NT2/D1 (cell line): ENCODE measurements around the gene TRIM59.

Source experiments
- YY1 ChIP-seq: IDR thresholded peaks from 2 replicates; pipeline ENCODE4 v1.6.1; 2011; ENCODE audit not compliant: insufficient read length, insufficient read depth
- ZNF274 ChIP-seq: IDR thresholded peaks from 2 replicates; pipeline ENCODE4 v1.6.1; 2011; ENCODE audit warnings: mild to moderate bottlenecking, low read depth, low read length

DNA sequence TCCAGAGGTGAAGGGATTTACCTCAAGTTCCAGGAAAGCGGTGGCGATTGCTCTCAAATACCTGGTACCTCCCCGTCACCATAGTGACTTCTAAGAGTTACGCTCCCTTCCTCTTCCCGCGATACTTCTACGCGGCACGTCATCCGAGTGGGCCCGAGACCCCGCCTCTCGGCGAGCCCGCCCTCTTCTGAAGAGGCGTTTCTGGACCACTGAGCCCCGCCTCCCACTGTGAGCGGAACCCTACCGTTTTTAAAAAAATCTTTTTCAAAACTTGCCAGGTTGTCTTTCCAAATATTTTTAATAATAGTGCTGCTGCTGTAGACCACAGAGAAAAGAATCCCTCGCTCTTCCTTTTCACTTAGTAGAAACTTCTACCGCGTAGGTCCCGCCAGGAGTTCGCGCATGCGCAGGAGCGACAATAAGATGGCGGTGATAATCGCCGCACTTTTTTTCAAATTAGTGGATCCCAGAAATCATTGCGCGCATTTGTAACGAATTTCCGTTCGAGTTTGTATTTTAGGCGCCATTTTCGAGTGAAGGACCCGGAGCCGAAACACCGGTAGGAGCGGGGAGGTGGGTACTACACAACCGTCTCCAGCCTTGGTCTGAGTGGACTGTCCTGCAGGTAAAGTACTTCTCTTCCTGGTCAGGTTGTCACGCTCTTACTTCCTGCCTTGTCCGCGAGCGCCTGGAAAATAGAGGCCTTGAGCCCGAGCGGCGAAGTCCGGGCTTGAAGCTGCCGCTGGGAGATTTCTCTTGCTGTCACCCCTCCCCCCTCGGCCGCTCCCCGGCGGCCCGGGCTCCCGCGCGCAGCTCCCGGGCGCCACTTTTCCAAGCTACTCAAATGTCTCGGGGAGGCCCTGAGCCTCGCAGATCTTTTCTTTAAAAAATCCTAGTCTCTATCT lies 50.2 kb downstream of the TRIM59 start, which contains the start of the genes IFT80 and SMC4:
- TF ChIP-seq ZNF274 (no peak), YY1 (peak; percentile 78)
